NOMO-1 treated with DMSO at 0.1 percent for 48 hours (cell line): ENCODE results near the gene LITAF.

Experiments
- DNase-seq: peaks from one replicate; lab custom pipeline; 2025; ENCODE audit not compliant: unreplicated experiment; lab: John Stamatoyannopoulos, UW

Gene LITAF

GRCh38 chr16:11586856-11587642 is at the start of gene LITAF:
Gene LITAF (minus strand): TSS chr16:11586919. CDS start chr16:11556730, 30,189 bp downstream.
- peak; percentile 44 for DNase-seq

- DNase-seq: no peak
Observed at GRCh38 chr16:11636172-11636721, 49.5 kb upstream of the LITAF start.

- DNase-seq: no peak
Observed at GRCh38 chr16:11635679-11636171, 49.0 kb upstream of the LITAF start.

GRCh38 chr16:11635113-11635652 is 48.5 kb upstream of the LITAF start:
- DNase-seq: no peak

GRCh38 chr16:11634312-11634711 is 47.6 kb upstream of the LITAF start:
- DNase-seq: peak; percentile 74

GRCh38 chr16:11633113-11633512 is 46.4 kb upstream of the LITAF start:
- no peak for DNase-seq

GRCh38 chr16:11632455-11632939 is 45.8 kb upstream of the LITAF start:
- DNase-seq: peak; percentile 40

- no peak for DNase-seq
Observed at GRCh38 chr16:11631214-11631613, 44.5 kb upstream of the LITAF start.

- no peak for DNase-seq
Observed at GRCh38 chr16:11630768-11631056, 44.0 kb upstream of the LITAF start.

GRCh38 chr16:11630046-11630767 is 43.5 kb upstream of the LITAF start:
- DNase-seq: peak; percentile 48

GRCh38 chr16:11629071-11630030 is 42.6 kb upstream of the LITAF start:
- DNase-seq: peak; percentile 63

GRCh38 chr16:11627822-11628457 is 41.2 kb upstream of the LITAF start:
- no peak for DNase-seq

- no peak for DNase-seq
Observed at GRCh38 chr16:11627292-11627663, 40.6 kb upstream of the LITAF start.

- no peak for DNase-seq
Observed at GRCh38 chr16:11626657-11627291, 40.1 kb upstream of the LITAF start.

- no peak for DNase-seq
Observed at GRCh38 chr16:11625769-11626168, 39.0 kb upstream of the LITAF start.

- DNase-seq: peak; percentile 60
Observed at GRCh38 chr16:11624636-11625607, 38.2 kb upstream of the LITAF start.

GRCh38 chr16:11624205-11624604 is 37.5 kb upstream of the LITAF start:
- DNase-seq: no peak

- no peak for DNase-seq
Observed at GRCh38 chr16:11621920-11622651, 35.4 kb upstream of the LITAF start.
